Measurements from ENCODE around the gene ASIC3.

ASIC3 gene

DNA sequence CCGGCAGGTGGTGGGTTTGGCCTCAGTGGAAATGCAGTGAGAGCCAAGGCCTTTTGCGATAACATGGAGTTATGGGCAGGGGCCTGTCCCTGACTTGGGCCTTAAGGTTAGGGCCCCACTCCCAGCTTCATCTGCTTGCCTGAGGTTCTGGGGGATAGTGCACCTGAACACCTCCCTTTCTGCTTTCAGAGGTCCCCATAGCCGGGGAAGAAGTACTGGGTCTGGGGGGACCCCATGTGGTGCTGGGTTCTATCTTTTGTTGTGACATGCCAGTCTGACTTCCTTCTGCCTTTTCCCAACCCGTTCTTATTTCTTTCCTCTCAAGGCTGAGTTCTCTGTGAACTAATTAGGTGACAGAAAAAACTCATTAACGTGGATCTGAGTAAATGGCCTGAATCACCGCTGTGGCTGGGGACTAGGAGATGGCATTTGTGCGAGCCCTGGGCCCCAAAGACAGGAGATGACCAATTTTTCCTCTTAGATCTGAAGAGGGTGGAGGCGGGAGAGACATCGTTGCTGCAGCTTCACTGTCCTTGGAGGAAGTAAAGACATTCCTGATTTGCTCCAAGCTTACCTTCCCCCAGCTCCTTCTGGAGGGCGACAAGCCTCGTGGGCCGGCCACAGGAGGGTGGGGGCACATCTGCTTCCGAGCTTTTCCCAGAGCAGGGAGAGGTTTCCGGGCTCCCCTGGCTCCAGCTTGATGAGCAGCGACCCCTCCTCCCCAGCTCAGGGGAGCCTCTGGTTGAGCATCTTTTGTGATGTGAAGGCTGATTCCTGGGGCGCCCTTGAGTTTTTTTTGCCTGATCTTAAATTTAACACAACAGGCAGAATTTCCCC, 39.9 kb downstream of the ASIC3 start:
- Histone ChIP-seq H3K18ac (ENCODE audit: low read depth in 1 of 2, low read length in 2 of 2) (peak overlapping the region; percentile 35 to 96), H2BK12ac (ENCODE audit: low read length in 2 of 2) (peak overlapping the region; percentile 53 to 64), H3K23ac (ENCODE audit: low read length in 2 of 2) (peak overlapping the region in 1 of 2 experiments; percentile 29), H4K8ac (ENCODE audit: low read length) (no peak overlapping the region), H3K27me3 (ENCODE audit: control insufficient read depth in 1 of 2, insufficient read depth in 1 of 2, low read length in 2 of 2) (no peaks in the 10 kb centered on the region), H2BK5ac (ENCODE audit: low read depth, low read length, poor library complexity, severe bottlenecking) (no peak overlapping the region), H2BK15ac (ENCODE audit: low read depth, poor library complexity, severe bottlenecking) (no peak overlapping the region), H3K9ac (ENCODE audit: low read length) (peak overlapping the region; percentile 94), H3K9me3 (ENCODE audit: control insufficient read depth, low read length) (no peaks in the 10 kb centered on the region), H3K4me1 (ENCODE audit: control insufficient read depth, insufficient read depth, low read depth, low read length) (peaks cover 36% of the 10 kb centered on the region), H2AFZ (ENCODE audit: low read depth, low read length) (no peak overlapping the region), H4K91ac (ENCODE audit: low read length) (no peak overlapping the region), H2BK120ac (ENCODE audit: low read depth, low read length) (no peak overlapping the region), H2AK5ac (ENCODE audit: low read length, severe bottlenecking) (peak overlapping the region; percentile 1), H3K79me1 (replicated peaks; ENCODE audit: low read length, poor library complexity, severe bottlenecking) (peaks cover 2% of the 10 kb centered on the region), H3K27ac (ENCODE audit: low read length, poor library complexity, severe bottlenecking) (peak overlapping the region; percentile 47), H3K4me2 (ENCODE audit: low read length, poor library complexity, severe bottlenecking) (peak overlapping the region; percentile 69), H3K14ac (ENCODE audit: low read length in 2 of 2) (peak overlapping the region in 1 of 2 experiments; percentile 96), H3K36me3 (ENCODE audit: control insufficient read depth in 1 of 2, insufficient read depth in 2 of 2, low read depth in 1 of 2, low read length in 2 of 2) (peaks cover 5 to 13% of the 10 kb centered on the region in 2 experiments), H3K4ac (ENCODE audit: low read depth in 1 of 2, low read length in 2 of 2) (peak overlapping the region in 1 of 2 experiments; percentile 94), H3K4me3 (ENCODE audit: insufficient read depth in 1 of 2, low read depth in 1 of 2, low read length in 2 of 2) (peak overlapping the region; percentile 76 to 94)
- peak; percentile 49 for DNase-seq
- WGBS = 11% methylated on average over 12 of the region's 16 CpGs

DNA sequence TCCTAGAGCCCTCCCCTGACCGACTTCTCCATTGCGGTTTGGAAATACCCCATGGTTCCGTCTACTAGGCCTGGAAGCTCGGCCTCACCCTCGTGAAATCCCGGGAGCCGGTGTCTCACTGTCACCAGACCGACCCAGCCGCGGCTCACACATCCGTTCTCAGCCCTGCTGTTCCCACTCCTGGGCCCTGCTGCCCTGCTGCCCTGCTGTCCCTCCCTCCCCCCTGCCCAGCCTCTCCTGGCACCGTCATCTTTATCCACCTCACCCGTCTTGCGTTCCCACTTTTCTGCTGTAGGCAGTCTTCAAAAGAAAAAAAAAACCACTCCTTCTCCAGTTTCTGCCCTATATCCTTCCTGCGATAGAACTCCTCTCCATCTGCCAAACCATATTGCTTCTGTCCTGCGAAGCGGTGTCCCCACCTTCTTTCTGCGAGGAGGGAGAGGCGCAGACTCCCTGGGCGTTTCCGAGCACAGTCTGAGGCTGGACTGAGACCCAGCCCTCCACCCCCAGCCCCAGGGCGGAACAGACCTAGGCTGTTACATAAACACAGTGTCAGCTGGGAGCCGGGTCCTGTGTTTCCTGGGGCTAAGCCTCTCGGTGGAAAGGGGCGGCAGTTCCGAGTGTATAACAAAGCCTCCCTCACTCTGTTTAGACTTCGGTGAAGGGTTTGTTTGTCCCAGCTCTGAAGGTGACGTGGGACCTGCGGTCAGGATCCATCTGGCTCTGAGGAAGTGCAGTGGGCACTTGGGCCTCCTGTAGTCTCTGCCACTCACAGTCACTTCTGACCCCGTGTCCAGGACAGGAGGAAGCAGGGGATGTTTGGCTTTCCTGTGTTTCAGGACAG, 40.7 kb downstream of the ASIC3 start:
- Histone ChIP-seq H3K18ac (ENCODE audit: low read depth in 1 of 2, low read length in 2 of 2) (peak overlapping the region; percentile 35 to 96), H3K4ac (ENCODE audit: low read depth in 1 of 2, low read length in 2 of 2) (peak overlapping the region; percentile 29 to 94), H3K23ac (ENCODE audit: low read length in 2 of 2) (no peak overlapping the region), H4K8ac (ENCODE audit: low read length) (peak overlapping the region; percentile 62), H3K4me3 (ENCODE audit: insufficient read depth in 1 of 2, low read depth in 1 of 2, low read length in 2 of 2) (peak overlapping the region in 1 of 2 experiments; percentile 94), H3K36me3 (ENCODE audit: control insufficient read depth in 1 of 2, insufficient read depth in 2 of 2, low read depth in 1 of 2, low read length in 2 of 2) (peaks cover 5 to 18% of the 10 kb centered on the region in 2 experiments), H3K27me3 (ENCODE audit: control insufficient read depth in 1 of 2, insufficient read depth in 1 of 2, low read length in 2 of 2) (no peaks in the 10 kb centered on the region), H2BK5ac (ENCODE audit: low read depth, low read length, poor library complexity, severe bottlenecking) (no peak overlapping the region), H4K91ac (ENCODE audit: low read length) (peak overlapping the region; percentile 74), H3K27ac (ENCODE audit: low read length, poor library complexity, severe bottlenecking) (peak overlapping the region; percentile 47), H3K9ac (ENCODE audit: low read length) (peak overlapping the region; percentile 94), H3K14ac (ENCODE audit: low read length in 2 of 2) (peak overlapping the region in 1 of 2 experiments; percentile 96), H2BK120ac (ENCODE audit: low read depth, low read length) (no peak overlapping the region), H2BK15ac (ENCODE audit: low read depth, poor library complexity, severe bottlenecking) (peak overlapping the region; percentile 20), H2BK12ac (ENCODE audit: low read length in 2 of 2) (peak overlapping the region; percentile 53 to 94), H3K9me3 (ENCODE audit: control insufficient read depth, low read length) (no peaks in the 10 kb centered on the region), H3K4me2 (ENCODE audit: low read length, poor library complexity, severe bottlenecking) (peak overlapping the region; percentile 69), H3K79me1 (replicated peaks; ENCODE audit: low read length, poor library complexity, severe bottlenecking) (peaks cover 5% of the 10 kb centered on the region), H3K4me1 (ENCODE audit: control insufficient read depth, insufficient read depth, low read depth, low read length) (peaks cover 35% of the 10 kb centered on the region), H2AK5ac (ENCODE audit: low read length, severe bottlenecking) (no peak overlapping the region), H2AFZ (ENCODE audit: low read depth, low read length) (no peak overlapping the region)
- DNase-seq = peak; percentile 98
- 2% methylated on average over 30 of the region's 30 CpGs for WGBS

DNA sequence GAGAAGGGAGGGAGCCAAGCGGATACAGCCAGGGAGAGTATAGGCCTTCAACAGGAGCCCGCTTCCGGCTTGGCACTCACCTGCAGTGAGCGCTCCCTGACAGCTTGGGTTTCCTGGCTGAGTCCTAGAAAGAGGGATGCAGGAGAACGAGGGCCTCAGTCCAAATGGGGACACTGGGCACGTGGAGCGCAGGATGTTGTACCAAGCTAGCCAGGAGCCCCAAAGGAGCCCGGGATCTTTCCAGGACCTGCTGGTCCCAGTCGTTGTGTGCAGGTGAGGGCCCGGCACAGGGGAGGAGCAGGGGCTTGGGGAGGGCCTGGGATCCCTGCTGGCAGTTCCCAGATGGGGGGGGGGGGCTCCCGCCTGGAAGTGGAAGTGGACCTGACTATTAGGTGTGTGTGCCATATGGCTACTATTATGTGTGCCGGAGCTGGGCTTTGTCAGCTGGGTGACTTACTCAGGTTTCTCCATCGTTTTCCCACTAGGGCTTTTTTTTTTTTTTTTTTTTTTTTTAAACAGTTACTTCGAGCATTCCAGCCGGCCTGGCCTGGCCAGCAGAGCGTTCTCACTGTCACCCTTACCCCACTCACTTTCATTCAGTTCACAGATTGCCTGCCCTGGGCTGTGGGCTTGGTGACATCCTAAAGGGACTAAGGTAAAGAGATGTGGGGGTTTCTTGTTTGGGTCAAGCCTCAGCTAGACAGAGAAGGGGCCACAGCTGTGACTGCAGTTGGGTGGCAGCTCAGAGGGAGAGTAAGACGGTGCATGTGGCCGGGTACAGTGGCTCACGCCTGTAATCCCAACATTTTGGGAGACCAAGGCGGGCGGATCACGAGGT, 41.8 kb downstream of the ASIC3 start:
- H2BK120ac ChIP-seq (ENCODE audit: low read depth, low read length) = peak overlapping the region; percentile 64
- peak; percentile 60 for DNase-seq
- peak overlapping the region; percentile 88 for H2BK15ac ChIP-seq (ENCODE audit: low read depth, poor library complexity, severe bottlenecking)
- H2AK5ac ChIP-seq (ENCODE audit: low read length, severe bottlenecking) = no peak overlapping the region
- peak overlapping the region; percentile 11 to 85 for H3K18ac ChIP-seq (ENCODE audit: low read depth in 1 of 2, low read length in 2 of 2)
- WGBS = 74% methylated on average over 16 of the region's 22 CpGs
- peak overlapping the region; percentile 18 to 35 for H3K4ac ChIP-seq (ENCODE audit: low read depth in 1 of 2, low read length in 2 of 2)
- H4K91ac ChIP-seq (ENCODE audit: low read length) = peak overlapping the region; percentile 67
- H3K4me3 ChIP-seq (ENCODE audit: insufficient read depth in 1 of 2, low read depth in 1 of 2, low read length in 2 of 2) = peak overlapping the region in 1 of 2 experiments; percentile 94
- H3K79me1 ChIP-seq (replicated peaks; ENCODE audit: low read length, poor library complexity, severe bottlenecking) = peaks cover 5% of the 10 kb centered on the region
- H3K14ac ChIP-seq (ENCODE audit: low read length in 2 of 2) = peak overlapping the region in 1 of 2 experiments; percentile 22
- no peaks in the 10 kb centered on the region for H3K9me3 ChIP-seq (ENCODE audit: control insufficient read depth, low read length)
- no peak overlapping the region for H2AFZ ChIP-seq (ENCODE audit: low read depth, low read length)
- H3K23ac ChIP-seq (ENCODE audit: low read length in 2 of 2) = no peak overlapping the region
- H3K4me1 ChIP-seq (ENCODE audit: control insufficient read depth, insufficient read depth, low read depth, low read length) = peaks cover 39% of the 10 kb centered on the region
- H3K36me3 ChIP-seq (ENCODE audit: control insufficient read depth in 1 of 2, insufficient read depth in 2 of 2, low read depth in 1 of 2, low read length in 2 of 2) = peaks cover 5 to 18% of the 10 kb centered on the region in 2 experiments
- H2BK12ac ChIP-seq (ENCODE audit: low read length in 2 of 2) = peak overlapping the region; percentile 22 to 76
- H4K8ac ChIP-seq (ENCODE audit: low read length) = peak overlapping the region; percentile 84
- H3K27ac ChIP-seq (ENCODE audit: low read length, poor library complexity, severe bottlenecking) = peak overlapping the region; percentile 47
- H3K27me3 ChIP-seq (ENCODE audit: control insufficient read depth in 1 of 2, insufficient read depth in 1 of 2, low read length in 2 of 2) = no peaks in the 10 kb centered on the region
- H3K4me2 ChIP-seq (ENCODE audit: low read length, poor library complexity, severe bottlenecking) = peak overlapping the region; percentile 69
- H2BK5ac ChIP-seq (ENCODE audit: low read depth, low read length, poor library complexity, severe bottlenecking) = no peak overlapping the region
- H3K9ac ChIP-seq (ENCODE audit: low read length) = peak overlapping the region; percentile 94
